HG03025 (cell line): ENCODE data around the gene RSPH10B2.
"Not testable (repeated sequence)": the region's sequence is repeated elsewhere in the genome, so short reads cannot be mapped to it uniquely, and the experiment has no call there.

ENCODE experiments used
- ATAC-seq: cut with Tn5 transposase; IDR thresholded peaks from one replicate; pipeline ENCODE4 v1.9.1; 2021; ENCODE audit warnings: mild to moderate bottlenecking, moderate library complexity; ENCODE audit not compliant: unreplicated experiment, low FRiP score

The RSPH10B2 gene

GRCh38 chr7:6753964-6754363, at the start of gene RSPH10B2:
RSPH10B2 (plus strand) TSS chr7:6754103; CDS start chr7:6757678, 3,575 bp downstream.
- ATAC-seq, result not testable (repeated sequence)

- peak; percentile 33 for ATAC-seq
These were observed 47.8 kb upstream of the RSPH10B2 start for GRCh38 chr7:6705959-6706665.

GRCh38 chr7:6706666-6707407, 47.1 kb upstream of the RSPH10B2 start, which contains the start of gene ZNF12:
ZNF12 (minus strand) TSS chr7:6706947; CDS start chr7:6705173, 1,774 bp downstream.
- ATAC-seq, result peak; percentile 86

GRCh38 chr7:6708304-6708703, 45.6 kb upstream of the RSPH10B2 start:
- no peak for ATAC-seq

GRCh38 chr7:6709808-6710207, 44.1 kb upstream of the RSPH10B2 start:
- no peak for ATAC-seq

GRCh38 chr7:6714360-6714759, 39.5 kb upstream of the RSPH10B2 start:
- ATAC-seq, result no peak

- not testable (repeated sequence) for ATAC-seq
These were observed 38.0 kb upstream of the RSPH10B2 start for GRCh38 chr7:6715898-6716297.

- no peak for ATAC-seq
These were observed 35.8 kb upstream of the RSPH10B2 start for GRCh38 chr7:6718124-6718523.

GRCh38 chr7:6724351-6724750, 29.6 kb upstream of the RSPH10B2 start:
- not testable (repeated sequence) for ATAC-seq

GRCh38 chr7:6725003-6725402, 28.9 kb upstream of the RSPH10B2 start:
- ATAC-seq, result no peak

GRCh38 chr7:6726341-6726740, 27.6 kb upstream of the RSPH10B2 start:
- ATAC-seq, result not testable (repeated sequence)

GRCh38 chr7:6727663-6728062, 26.2 kb upstream of the RSPH10B2 start:
- ATAC-seq, result no peak

GRCh38 chr7:6728893-6729491, 24.9 kb upstream of the RSPH10B2 start:
- ATAC-seq, result not testable (repeated sequence)

GRCh38 chr7:6729492-6730342, 24.2 kb upstream of the RSPH10B2 start:
- peak; percentile 94 for ATAC-seq

GRCh38 chr7:6730343-6730633, 23.6 kb upstream of the RSPH10B2 start:
- no peak for ATAC-seq

GRCh38 chr7:6738415-6738814, 15.5 kb upstream of the RSPH10B2 start:
- not testable (repeated sequence) for ATAC-seq

GRCh38 chr7:6744410-6745100, 9.3 kb upstream of the RSPH10B2 start:
- ATAC-seq, result not testable (repeated sequence)

GRCh38 chr7:6749335-6749734, 4.6 kb upstream of the RSPH10B2 start:
- ATAC-seq, result not testable (repeated sequence)

- not testable (repeated sequence) for ATAC-seq
These were observed 3.7 kb upstream of the RSPH10B2 start for GRCh38 chr7:6750173-6750572.

- not testable (repeated sequence) for ATAC-seq
These were observed 7.3 kb downstream of the RSPH10B2 start for GRCh38 chr7:6761186-6761585.
